KOPT-K1 (cell line): ENCODE measurements around the gene C11orf98.
"Not testable (repeated sequence)": the region's sequence is repeated elsewhere in the genome, so short reads cannot be mapped to it uniquely, and the experiment has no call there.

ENCODE experiments used
- H3K27ac ChIP-seq: fragments of 200-600 bp; sonication (generic); 2 replicates; pipeline ENCODE4 v1.5.1; 2016; ENCODE audit warnings: antibody characterized with exemption, mild to moderate bottlenecking, low read depth, low read length; ENCODE audit not compliant: poor library complexity, severe bottlenecking
- H3K36me3 ChIP-seq: fragments of 200-600 bp; sonication (generic); 2 replicates; pipeline ENCODE4 v1.5.1; 2017; ENCODE audit warnings: antibody characterized with exemption, mild to moderate bottlenecking, low read length, moderate library complexity; ENCODE audit not compliant: insufficient read depth
- H3K9me3 ChIP-seq: fragments of 200-600 bp; sonication (generic); 2 replicates; pipeline ENCODE4 v1.5.1; 2017; ENCODE audit warnings: antibody characterized with exemption, low read length, mild to moderate bottlenecking; ENCODE audit not compliant: insufficient read depth, poor library complexity, severe bottlenecking

Gene C11orf98

GRCh38 chr11:62648185-62648966, 16.6 kb downstream of the C11orf98 start:
- Histone ChIP-seq H3K36me3 (peaks cover 45% of the 10 kb centered on the region), H3K27ac (no peak overlapping the region), H3K9me3 (no peaks in the 10 kb centered on the region)

GRCh38 chr11:62647609-62648005, 17.4 kb downstream of the C11orf98 start:
- Histone ChIP-seq H3K36me3 (peaks cover 53% of the 10 kb centered on the region), H3K27ac (no peak overlapping the region), H3K9me3 (no peaks in the 10 kb centered on the region)

DNA sequence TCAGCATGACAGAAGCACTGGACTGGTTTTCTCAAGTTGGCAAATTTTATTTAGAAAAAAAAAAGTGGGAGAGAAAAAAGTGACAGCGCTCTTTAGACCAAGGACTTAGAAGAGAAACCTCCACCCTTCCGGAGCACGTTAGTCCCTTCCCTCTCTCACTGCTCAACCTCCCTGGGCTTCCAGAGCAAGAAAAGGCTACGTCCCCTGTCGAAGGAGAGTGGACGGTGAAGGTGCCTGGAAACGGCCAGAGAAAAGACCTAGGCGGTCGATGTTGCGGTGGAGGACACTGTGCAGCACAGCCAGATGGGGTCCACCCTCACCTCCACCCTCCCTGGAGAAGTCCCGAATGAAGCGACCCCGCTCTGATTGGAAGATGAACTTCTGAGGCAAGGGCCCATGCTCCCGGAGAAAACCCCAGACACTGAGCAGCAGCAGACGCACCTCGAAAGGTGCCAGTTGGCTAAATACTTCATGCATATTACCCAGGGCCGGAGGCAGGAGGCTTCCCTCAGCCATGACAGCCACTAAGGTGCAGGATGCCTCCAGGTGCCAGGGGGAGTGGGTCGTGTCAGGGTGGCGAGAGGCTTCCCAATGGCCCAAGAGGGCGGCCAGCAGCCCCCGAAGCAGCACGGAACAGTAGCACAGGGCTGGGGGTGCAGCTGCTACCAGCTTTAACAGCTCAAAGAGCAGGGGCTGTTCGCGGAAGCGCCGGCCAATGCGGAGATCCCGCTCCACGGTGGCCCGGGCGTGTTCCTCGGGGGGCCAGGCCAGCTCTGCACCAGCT, 18.0 kb downstream of the C11orf98 start:
- Histone ChIP-seq H3K9me3 (no peaks in the 10 kb centered on the region), H3K36me3 (peaks cover 55% of the 10 kb centered on the region), H3K27ac (peak overlapping the region; percentile 92)

GRCh38 chr11:62645946-62646824, 18.8 kb downstream of the C11orf98 start, which contains the start of gene GANAB:
Gene GANAB, minus strand, starts transcription at chr11:62646613. Its CDS starts 14 bp downstream, at chr11:62646599.
- Histone ChIP-seq H3K36me3 (peaks cover 55% of the 10 kb centered on the region), H3K9me3 (no peaks in the 10 kb centered on the region), H3K27ac (peak within 1 kb of the TSS; percentile 92)

DNA sequence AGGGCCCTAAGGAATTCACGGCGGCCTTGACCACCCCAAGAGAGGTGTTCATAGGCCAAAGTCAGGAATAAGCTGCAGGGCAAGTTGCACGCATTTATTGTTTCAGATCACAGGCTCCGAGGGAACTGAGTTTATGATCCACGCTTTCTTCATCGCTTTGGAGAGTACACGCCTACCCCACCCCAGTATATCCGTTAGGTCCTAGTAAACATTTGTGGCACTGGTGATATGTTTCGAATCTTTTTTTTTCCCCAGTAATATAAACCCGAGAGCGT, 19.4 kb downstream of the C11orf98 start:
- H3K36me3 ChIP-seq, result peaks cover 55% of the 10 kb centered on the region
- H3K27ac ChIP-seq, result peak overlapping the region; percentile 92

DNA sequence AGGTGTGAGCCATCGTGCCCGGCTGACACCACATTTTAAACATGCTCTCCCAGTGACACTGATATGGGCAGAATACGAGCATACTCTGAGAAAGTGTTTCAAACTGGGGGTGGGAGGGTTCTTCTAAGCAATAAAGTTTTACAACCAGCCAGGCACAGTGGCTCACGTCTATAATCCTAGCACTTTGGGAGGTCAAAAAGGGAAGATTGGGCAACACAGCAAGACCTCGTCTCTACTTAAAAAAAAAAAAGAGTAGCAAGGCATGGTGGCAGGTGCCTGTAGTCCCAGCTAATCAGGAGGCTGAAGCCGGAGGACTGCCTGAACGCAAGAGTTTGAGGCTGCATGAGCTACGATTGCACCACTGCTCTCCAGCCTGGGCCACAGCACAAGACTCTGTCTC, 20.8 kb downstream of the C11orf98 start:
- Histone ChIP-seq H3K36me3 (peaks cover 55% of the 10 kb centered on the region), H3K27ac (no peak overlapping the region), H3K9me3 (no peaks in the 10 kb centered on the region)

More for the DNA sequence above, 19.4 kb downstream of the C11orf98 start:
- H3K9me3 ChIP-seq, result no peaks in the 10 kb centered on the region

DNA sequence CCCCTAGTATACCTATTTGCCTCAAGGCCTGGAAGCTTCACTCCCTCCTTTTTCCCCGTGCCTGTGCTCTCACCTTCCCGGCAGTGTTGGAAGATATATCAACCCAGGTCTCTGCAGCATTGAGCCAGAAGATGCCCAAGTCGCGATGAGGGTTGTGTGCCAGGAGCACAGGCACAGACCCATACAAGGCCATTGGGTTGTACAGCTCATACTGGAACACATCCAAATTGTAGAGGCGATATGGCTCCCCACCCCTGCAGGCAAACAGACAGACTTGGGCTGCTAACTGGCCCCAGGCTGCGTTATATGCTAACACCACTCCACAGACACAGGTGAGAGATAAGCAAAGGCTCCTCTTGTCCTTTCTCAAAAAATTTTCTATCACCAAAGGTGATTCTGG, 32.5 kb downstream of the C11orf98 start:
- Histone ChIP-seq H3K27ac (no peak overlapping the region), H3K36me3 (peaks cover 99% of the 10 kb centered on the region)

GRCh38 chr11:62627713-62628112, 37.3 kb downstream of the C11orf98 start:
- Histone ChIP-seq H3K36me3 (peaks cover 86% of the 10 kb centered on the region), H3K9me3 (no peaks in the 10 kb centered on the region)

More for the DNA sequence above, 32.5 kb downstream of the C11orf98 start:
- H3K9me3 ChIP-seq, result no peaks in the 10 kb centered on the region

GRCh38 chr11:62622476-62623089, 42.4 kb downstream of the C11orf98 start:
- Histone ChIP-seq H3K9me3 (no peaks in the 10 kb centered on the region), H3K36me3 (peaks cover 42% of the 10 kb centered on the region), H3K27ac (peak overlapping the region; percentile 86)

More at GRCh38 chr11:62627713-62628112, 37.3 kb downstream of the C11orf98 start:
- H3K27ac ChIP-seq, result no peak overlapping the region

DNA sequence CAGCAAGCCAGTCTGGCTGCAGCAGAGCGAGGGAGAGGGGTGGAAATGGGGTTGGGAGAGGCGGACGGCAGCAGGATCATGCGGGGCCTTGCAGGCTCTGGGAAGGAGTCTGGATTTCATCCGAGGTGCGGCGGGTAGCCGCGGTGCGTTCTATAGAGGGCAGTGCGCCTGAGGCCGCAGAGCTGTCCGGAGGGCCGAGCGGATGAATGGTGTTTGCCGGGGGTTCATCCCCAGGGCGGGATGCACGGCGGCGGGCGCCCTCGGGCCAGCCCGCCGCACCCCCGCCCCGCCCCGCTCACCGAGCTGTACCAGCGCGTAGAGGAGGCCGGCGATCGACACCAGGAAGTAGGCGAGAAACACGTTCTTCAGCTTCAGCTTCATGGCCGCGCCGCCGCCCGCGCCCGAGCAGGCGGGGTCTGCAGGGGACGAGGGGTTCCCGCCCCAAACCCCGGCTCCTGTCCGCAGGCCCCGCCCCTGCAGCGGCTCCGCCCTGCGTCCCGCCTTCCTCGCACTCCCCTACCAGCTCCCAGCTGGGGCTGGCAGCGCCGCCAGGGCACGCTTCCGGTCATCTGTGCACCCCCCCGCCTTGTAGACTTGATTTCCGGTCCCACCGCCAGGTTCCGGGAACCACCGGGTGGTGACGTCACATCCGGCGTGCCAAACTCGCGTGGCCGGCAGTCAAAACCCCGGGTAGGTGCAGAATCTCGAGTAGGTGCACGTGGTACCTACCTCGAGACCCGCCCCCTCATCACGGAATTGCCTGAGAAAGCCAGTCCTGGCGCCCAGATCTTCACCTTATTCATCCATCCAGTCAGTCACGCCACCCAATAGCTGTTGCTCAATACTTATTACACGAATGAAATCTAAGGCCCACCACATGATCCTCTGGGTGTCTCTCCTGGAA, 43.2 kb downstream of the C11orf98 start, which contains the start of gene B3GAT3:
TSS of gene B3GAT3 (minus strand) at position 420 of the 904 bp plus-strand sequence. CDS start at position 381, 39 bp downstream.
- H3K27ac ChIP-seq, result peak within 1 kb of the TSS; percentile 86
- peaks cover 42% of the 10 kb centered on the region for H3K36me3 ChIP-seq
- no peaks in the 10 kb centered on the region for H3K9me3 ChIP-seq

DNA sequence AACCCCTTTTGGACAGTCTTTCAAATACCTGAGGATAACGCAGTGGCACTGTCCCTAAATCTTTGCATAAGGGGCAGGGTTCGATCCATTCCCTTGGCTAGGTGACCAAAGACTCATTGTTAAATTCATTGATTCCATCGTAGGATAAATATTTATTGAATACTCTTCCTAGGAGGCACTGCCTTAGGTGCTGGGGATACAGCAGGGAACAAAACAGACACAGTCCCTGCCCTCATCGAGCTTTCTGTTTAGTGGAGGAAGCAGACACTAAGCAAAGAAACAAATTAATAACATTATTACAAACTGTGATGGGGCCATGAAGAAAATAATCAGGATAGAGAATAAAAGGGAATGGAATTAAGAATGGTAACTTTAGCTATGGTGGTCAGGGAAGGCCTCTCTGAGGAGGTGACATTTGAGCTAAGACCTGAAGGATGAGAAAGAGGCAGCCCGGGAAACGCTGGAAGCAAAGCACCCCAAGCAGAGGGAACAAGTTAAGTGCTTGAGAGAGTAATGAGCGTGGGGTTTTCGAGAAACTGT, 43.9 kb downstream of the C11orf98 start:
- Histone ChIP-seq H3K27ac (peak overlapping the region; percentile 86), H3K9me3 (no peaks in the 10 kb centered on the region), H3K36me3 (peaks cover 41% of the 10 kb centered on the region)

DNA sequence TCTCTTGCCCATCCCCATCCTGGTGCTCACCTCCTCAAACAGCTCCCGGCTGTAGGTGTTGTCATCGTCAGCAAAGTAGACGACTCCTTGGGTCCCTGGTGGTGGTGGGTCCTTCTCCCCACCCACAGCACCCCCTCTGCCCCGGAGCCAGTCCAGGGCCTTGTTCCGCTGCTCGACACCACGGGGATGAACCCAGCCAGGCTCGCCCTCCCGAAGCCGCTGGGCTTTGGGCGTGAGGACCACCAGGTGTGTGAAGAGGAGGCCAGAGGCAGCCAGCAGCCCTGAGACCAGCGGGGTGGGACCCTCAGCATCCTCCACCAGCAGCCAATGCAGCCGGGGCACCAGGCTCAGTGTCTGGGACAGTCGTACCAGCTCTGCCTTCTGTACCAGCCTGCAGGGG, 48.1 kb downstream of the C11orf98 start:
- not testable (repeated sequence) for H3K27ac ChIP-seq, H3K9me3 ChIP-seq

GRCh38 chr11:62615521-62615920, 49.5 kb downstream of the C11orf98 start:
- Histone ChIP-seq H3K36me3 (peaks cover 37% of the 10 kb centered on the region), H3K27ac (no peak overlapping the region), H3K9me3 (no peaks in the 10 kb centered on the region)

More for the DNA sequence above, 48.1 kb downstream of the C11orf98 start:
- peaks cover 36% of the 10 kb centered on the region for H3K36me3 ChIP-seq
